Spleen (tissue), 11 donors: ENCODE measurements around the gene DOCK1. TPM values are rescaled to one million over a fixed set of nuclear protein-coding genes. Genes with fewer than 3 reads are reported as not detected.

Experiments used
- DNase-seq: peaks from one replicate; pipeline ENCODE4 v3.0.0-alpha.2; 2020
- H3K27ac ChIP-seq, 8 donors: fragments of 200-600 bp; sonication (generic) in 7 of 8; 1 replicate in 4 of 8; 2 replicates in 4 of 8; pipeline versions ENCODE4 v1.5.0 to v1.8.0; 2016 to 2021; ENCODE audit warnings: inconsistent platforms in 4 of 8, mild to moderate bottlenecking in 4 of 8, moderate library complexity in 1 of 8
- H3K27me3 ChIP-seq, 7 donors: fragments of 200-600 bp; sonication (generic) in 6 of 7; replicated peaks in 1 of 7; 1 replicate in 4 of 7; 2 replicates in 3 of 7; pipeline versions ENCODE4 v1.5.0 to v1.8.0; 2016 to 2021; ENCODE audit warnings: inconsistent platforms in 3 of 7, mild to moderate bottlenecking in 1 of 7
- H3K36me3 ChIP-seq, 6 donors: fragments of 200-600 bp; sonication (generic) in 5 of 6; 1 replicate in 4 of 6; 2 replicates in 2 of 6; pipeline versions ENCODE4 v1.5.0 to v1.8.0; 2016 to 2021; ENCODE audit warnings: inconsistent platforms in 2 of 6
- H3K4me1 ChIP-seq, 6 donors: fragments of 200-600 bp; sonication (generic) in 5 of 6; 1 replicate in 3 of 6; 2 replicates in 3 of 6; pipeline versions ENCODE4 v1.5.0 to v1.8.0; 2016 to 2021; ENCODE audit warnings: inconsistent platforms in 3 of 6
- H3K4me3 ChIP-seq, 8 donors: fragments of 200-600 bp; sonication (generic) in 7 of 8; 1 replicate in 4 of 8; 2 replicates in 4 of 8; pipeline versions ENCODE4 v1.5.0 to v1.8.0; 2016 to 2021; ENCODE audit warnings: inconsistent platforms in 4 of 8, mild to moderate bottlenecking in 4 of 8, moderate library complexity in 2 of 8
- H3K9me3 ChIP-seq, 8 donors: fragments of 200-600 bp; sonication (generic) in 7 of 8; 1 replicate in 4 of 8; 2 replicates in 4 of 8; pipeline versions ENCODE4 v1.5.0 to v1.8.0; 2016 to 2021; ENCODE audit warnings: inconsistent platforms in 4 of 8
- POLR2A ChIP-seq, 3 donors: fragments of 450-650 bp; IDR thresholded peaks; one replicate each; pipeline ENCODE4 v1.5.1; 2017; ENCODE audit warnings: antibody characterized with exemption in 3 of 3, mild to moderate bottlenecking in 1 of 3
- POLR2AphosphoS5 ChIP-seq, 3 donors: sonication (generic); formaldehyde crosslinking; IDR thresholded peaks; one replicate each; pipeline ENCODE4 v1.5.1; 2017; ENCODE audit warnings: antibody characterized with exemption in 3 of 3
- WGBS, 5 donors: extraction: QIAGEN DNeasy Blood & Tissue Kit in 3 of 5; methylation state at CpG; one replicate each; pipeline versions ENCODE4 v1.1.5 to v1.1.7; 2013 to 2018; 5-methylcytosine and 5-hydroxymethylcytosine counted together
- intact Hi-C: fragments of 100-400 bp; cut with DNase I; formaldehyde crosslinking; loops from one replicate; pipeline ENCODE4 v1.15.0; 2023; ENCODE audit warnings: low total_unique reads
- polyA plus RNA-seq, 3 donors: library from polyadenylated mRNA; stranded (reverse); fragments of 200-250 nt; gene quantifications; one replicate each; pipeline ENCODE4 v1.2.1, GENCODE V29; 2013
- total RNA-seq, 7 donors: library from RNA; depleted of rRNA in 3 of 7; stranded (reverse); fragments of >200 nt in 3 of 7; fragmentation: NEBNext Ultra II Directional in 4 of 7; extraction: Animal tissue kit (Norgen Biotek cat#: 25700) in 4 of 7; gene quantifications; one replicate each; pipeline versions ENCODE4 v1.1.0 to v1.2.1, GENCODE V29; 2016 to 2021
- TF ChIP-seq, protein P1 (sequence below), 11 experiments: fragments of 200-600 bp in 7 of 11; fragments of 450-650 bp in 4 of 11; sonication (generic) in 4 of 11; IDR thresholded peaks in 8 of 11; conservative IDR thresholded peaks in 3 of 11; 1 replicate in 7 of 11; 2 replicates in 4 of 11; pipeline versions ENCODE4 v1.4.0 to v1.8.0; 2016 to 2021; ENCODE audit warnings: antibody characterized with exemption in 11 of 11, inconsistent platforms in 4 of 11, mild to moderate bottlenecking in 1 of 11
- donor health status: healthy with polysubstance abuse.
- donor health status: DM: no; HTN: no; CAD: no; lungs with moderate emphysema.
- donor health status: DM: no; HTN: no; CAD: no.
- donor health status: Bipolar disorder and iron deficiency.
- donor health status: healthy.
- donor health status: DM: no; HTN: no; CAD: no.
- donor health status: DM: yes; HTN: yes; CAD: no.

Gene DOCK1
- total and polyA plus RNA-seq, 10 donors: 2.2 to 40.5 (median 25.1) TPM

DNA sequence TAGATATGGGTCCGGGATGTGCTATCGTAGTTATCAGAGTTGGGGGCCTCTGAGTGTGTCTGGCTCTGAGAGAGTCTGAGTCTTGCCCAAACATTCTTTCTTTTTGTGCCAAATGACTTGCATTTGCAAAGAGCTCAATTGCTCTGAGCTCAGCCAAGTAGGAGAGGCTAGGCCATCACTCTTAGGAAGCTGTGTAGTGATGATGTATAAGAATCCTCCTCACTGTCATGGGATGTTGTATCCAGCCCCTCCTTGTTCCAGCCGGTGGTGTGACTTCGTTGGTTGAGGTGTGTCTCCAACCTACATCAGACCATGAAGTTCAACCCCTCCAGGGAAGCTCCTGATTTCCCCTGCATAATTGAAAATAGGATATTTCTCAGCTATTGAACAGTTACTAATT lies 546.4 kb downstream of the DOCK1 start:
- H3K27ac ChIP-seq: no peak overlapping the region
- no peaks in the 10 kb centered on the region for H3K27me3 ChIP-seq
- intact Hi-C loops: no loop called here
- TF ChIP-seq POLR2A (IDR thresholded peaks at IDR 0.05): no peak
- no peak for TF ChIP-seq POLR2AphosphoS5 (IDR thresholded peaks at IDR 0.05)
- TF ChIP-seq, protein P1, sequence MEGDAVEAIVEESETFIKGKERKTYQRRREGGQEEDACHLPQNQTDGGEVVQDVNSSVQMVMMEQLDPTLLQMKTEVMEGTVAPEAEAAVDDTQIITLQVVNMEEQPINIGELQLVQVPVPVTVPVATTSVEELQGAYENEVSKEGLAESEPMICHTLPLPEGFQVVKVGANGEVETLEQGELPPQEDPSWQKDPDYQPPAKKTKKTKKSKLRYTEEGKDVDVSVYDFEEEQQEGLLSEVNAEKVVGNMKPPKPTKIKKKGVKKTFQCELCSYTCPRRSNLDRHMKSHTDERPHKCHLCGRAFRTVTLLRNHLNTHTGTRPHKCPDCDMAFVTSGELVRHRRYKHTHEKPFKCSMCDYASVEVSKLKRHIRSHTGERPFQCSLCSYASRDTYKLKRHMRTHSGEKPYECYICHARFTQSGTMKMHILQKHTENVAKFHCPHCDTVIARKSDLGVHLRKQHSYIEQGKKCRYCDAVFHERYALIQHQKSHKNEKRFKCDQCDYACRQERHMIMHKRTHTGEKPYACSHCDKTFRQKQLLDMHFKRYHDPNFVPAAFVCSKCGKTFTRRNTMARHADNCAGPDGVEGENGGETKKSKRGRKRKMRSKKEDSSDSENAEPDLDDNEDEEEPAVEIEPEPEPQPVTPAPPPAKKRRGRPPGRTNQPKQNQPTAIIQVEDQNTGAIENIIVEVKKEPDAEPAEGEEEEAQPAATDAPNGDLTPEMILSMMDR (IDR thresholded peaks at IDR 0.05 in 8 of 11, conservative IDR thresholded peaks at IDR 0.05 in 3 of 11): no peak
- H3K9me3 ChIP-seq: no peaks in the 10 kb centered on the region
- no peaks in the 10 kb centered on the region for H3K4me1 ChIP-seq
- WGBS, 5 donors: 84 to 95% (median 92%) methylated on average over 3 to 4 of the region's 4 CpGs
- DNase-seq: no peak
- peaks cover 0 to 57% (median 13%) of the 10 kb centered on the region in 6 donors for H3K36me3 ChIP-seq
- no peak overlapping the region for H3K4me3 ChIP-seq

DNA sequence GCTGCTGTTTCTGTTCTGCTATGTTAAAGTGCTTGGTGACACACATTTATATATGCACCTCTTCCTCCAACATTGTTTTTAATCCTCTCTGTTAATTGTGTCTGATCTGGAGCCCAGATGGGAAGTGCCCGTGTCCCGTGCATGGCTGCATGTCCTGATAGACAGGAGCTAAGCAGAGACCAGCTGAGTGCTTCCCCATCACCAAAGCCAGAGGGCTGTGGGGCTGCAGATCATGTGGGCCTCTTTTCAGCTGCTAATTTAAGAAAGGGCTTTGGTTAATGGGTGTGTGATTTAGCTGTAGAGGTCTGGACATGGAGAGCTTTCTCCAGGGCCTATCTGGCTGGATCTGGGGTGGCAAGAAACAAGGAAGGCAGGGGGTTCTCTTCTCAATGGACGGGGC lies 547.3 kb downstream of the DOCK1 start:
- DNase-seq: no peak
- H3K36me3 ChIP-seq: peaks cover 0 to 48% (median 8%) of the 10 kb centered on the region in 6 donors

DNA sequence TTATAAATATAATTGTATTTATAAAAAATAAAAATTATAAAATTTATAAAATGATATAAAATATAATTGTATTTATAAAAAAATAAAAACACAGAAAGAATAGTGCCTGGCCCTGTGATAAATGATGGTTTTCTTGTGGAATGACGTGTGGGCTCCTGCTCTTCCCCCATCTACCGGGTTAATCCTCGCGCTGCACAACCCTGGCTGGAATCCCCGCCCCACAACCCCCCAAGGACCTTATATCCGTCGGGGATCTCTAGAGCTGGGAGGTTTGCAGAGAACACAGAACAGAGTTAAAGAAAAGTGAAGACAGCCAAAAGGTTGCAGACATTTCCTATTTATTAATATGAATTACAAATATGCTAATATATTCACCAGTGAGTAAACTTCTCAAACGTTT lies 548.5 kb downstream of the DOCK1 start:
- no peaks in the 10 kb centered on the region for H3K4me1 ChIP-seq
- intact Hi-C loops: no loop called here
- 86 to 96% (median 90%) methylated on average over 8 of the region's 8 CpGs for WGBS, 5 donors
- no peaks in the 10 kb centered on the region for H3K27me3 ChIP-seq
- no peak overlapping the region for H3K4me3 ChIP-seq
- H3K27ac ChIP-seq: no peak overlapping the region
- DNase-seq: no peak
- TF ChIP-seq POLR2A (IDR thresholded peaks at IDR 0.05): no peak
- TF ChIP-seq, protein P1 (IDR thresholded peaks at IDR 0.05 in 8 of 11, conservative IDR thresholded peaks at IDR 0.05 in 3 of 11): no peak
- no peak for TF ChIP-seq POLR2AphosphoS5 (IDR thresholded peaks at IDR 0.05)
- H3K36me3 ChIP-seq: peaks cover 0 to 39% (median 0%) of the 10 kb centered on the region in 6 donors
- H3K9me3 ChIP-seq: peaks cover 0 to 8% (median 0%) of the 10 kb centered on the region in 8 donors

More for the DNA sequence above, 547.3 kb downstream of the DOCK1 start:
- Histone ChIP-seq H3K4me3 (no peak overlapping the region), H3K9me3 (no peaks in the 10 kb centered on the region), H3K4me1 (no peaks in the 10 kb centered on the region), H3K27ac (no peak overlapping the region), H3K27me3 (no peaks in the 10 kb centered on the region)
- no peak for TF ChIP-seq POLR2A (IDR thresholded peaks at IDR 0.05)
- TF ChIP-seq, protein P1 (IDR thresholded peaks at IDR 0.05 in 8 of 11, conservative IDR thresholded peaks at IDR 0.05 in 3 of 11): no peak
- 65 to 90% (median 72%) methylated on average over 3 of the region's 3 CpGs for WGBS, 5 donors
- intact Hi-C loops: no loop called here

DNA sequence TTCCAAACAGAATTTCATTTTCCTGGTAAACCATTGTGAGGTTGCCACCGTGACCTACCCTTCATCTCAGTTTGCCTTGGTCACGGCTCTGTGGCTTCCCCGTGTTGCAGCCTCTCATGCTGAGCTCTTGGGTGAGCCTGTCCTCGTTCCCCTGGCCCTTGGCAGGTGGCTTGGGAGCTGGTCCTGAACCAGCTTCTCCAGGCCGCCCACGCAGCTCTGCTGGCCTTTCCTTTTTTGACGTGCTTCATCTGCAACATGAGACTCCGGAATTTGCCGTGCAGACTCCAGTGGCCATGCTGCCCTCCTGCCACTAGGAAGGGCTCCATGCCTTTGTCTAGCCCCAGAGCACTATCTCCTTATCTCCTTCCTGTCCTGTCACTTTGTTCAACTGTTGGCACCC lies 550.9 kb downstream of the DOCK1 start:
- Histone ChIP-seq H3K4me1 (no peaks in the 10 kb centered on the region), H3K9me3 (peaks cover 0 to 30% (median 13%) of the 10 kb centered on the region in 8 donors), H3K4me3 (no peak overlapping the region), H3K27me3 (no peaks in the 10 kb centered on the region), H3K36me3 (peaks cover 0 to 18% (median 0%) of the 10 kb centered on the region in 6 donors), H3K27ac (no peak overlapping the region)
- 80 to 97% (median 87%) methylated on average over 9 of the region's 9 CpGs for WGBS, 5 donors
- intact Hi-C loops: no loop called here
- no peak for TF ChIP-seq POLR2AphosphoS5 (IDR thresholded peaks at IDR 0.05)
- TF ChIP-seq POLR2A (IDR thresholded peaks at IDR 0.05): no peak
- TF ChIP-seq, protein P1 (IDR thresholded peaks at IDR 0.05 in 8 of 11, conservative IDR thresholded peaks at IDR 0.05 in 3 of 11): no peak
- DNase-seq: no peak
